Measurements from ENCODE around the gene ALKAL2.

- TF ChIP-seq CTCF (IDR thresholded peaks at IDR 0.05; ENCODE audit: poor library complexity) (no peak), EZH2phosphoT487 (IDR thresholded peaks at IDR 0.05; ENCODE audit: low read depth, severe bottlenecking, unreplicated experiment) (no peak), EZH2 (IDR thresholded peaks at IDR 0.05; ENCODE audit: borderline replicate concordance) (no peak)
These were observed 5.3 kb downstream of the ALKAL2 start for GRCh38 chr2:282371-283263.
